Caki2 (cell line): ENCODE data around the gene SLC35G4. TPM values are rescaled to one million over a fixed set of nuclear protein-coding genes. Genes with fewer than 3 reads are reported as not detected.
"Not testable (repeated sequence)": the region's sequence is repeated elsewhere in the genome, so short reads cannot be mapped to it uniquely, and the experiment has no call there.

Source experiments
- DNase-seq: peaks from one replicate; pipeline ENCODE4 v3.0.0-alpha.2; 2015; ENCODE audit warnings: low read depth
- in situ Hi-C: cut with HindIII; loops from 2 replicates; pipeline ENCODE4 v1.10.0; 2016; ENCODE audit warnings: low sequenced_read_pairs, low pct_unique_long_range_greater_than_20kb, mixed read lengths
- total RNA-seq: library from RNA; depleted of rRNA; stranded (reverse); fragments of >200 nt; shearing (Covaris generic); gene quantifications from 2 replicates; pipeline ENCODE4 v1.2.3, GENCODE V29; 2014; ENCODE audit warnings: low replicate concordance; rRNA removed

The SLC35G4 gene
- not detected in 2 replicates for total RNA-seq

DNA sequence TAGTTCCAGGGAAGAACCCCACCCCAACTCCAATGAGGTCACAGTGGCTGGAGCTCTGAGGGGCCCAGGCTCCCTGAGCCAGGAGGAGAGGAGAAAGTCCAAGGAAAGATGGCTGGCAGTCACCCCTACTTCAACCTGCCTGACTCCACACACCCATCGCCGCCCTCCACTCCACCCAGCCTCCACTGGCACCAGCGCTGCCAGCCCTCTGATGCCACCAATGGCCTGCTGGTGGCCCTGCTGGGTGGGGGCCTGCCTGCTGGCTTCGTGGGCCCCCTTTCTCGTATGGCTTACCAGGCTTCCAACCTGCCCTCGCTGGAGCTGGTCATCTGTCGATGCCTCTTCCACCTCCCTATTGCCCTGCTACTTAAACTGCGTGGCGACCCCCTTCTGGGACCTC lies at the start of gene SLC35G4:
Gene SLC35G4, plus strand, starts transcription at position 109 of the 400 bp plus-strand sequence. Its CDS starts 0 bp downstream, at position 109.
- in situ Hi-C loops, DNase-seq: not testable (repeated sequence)

DNA sequence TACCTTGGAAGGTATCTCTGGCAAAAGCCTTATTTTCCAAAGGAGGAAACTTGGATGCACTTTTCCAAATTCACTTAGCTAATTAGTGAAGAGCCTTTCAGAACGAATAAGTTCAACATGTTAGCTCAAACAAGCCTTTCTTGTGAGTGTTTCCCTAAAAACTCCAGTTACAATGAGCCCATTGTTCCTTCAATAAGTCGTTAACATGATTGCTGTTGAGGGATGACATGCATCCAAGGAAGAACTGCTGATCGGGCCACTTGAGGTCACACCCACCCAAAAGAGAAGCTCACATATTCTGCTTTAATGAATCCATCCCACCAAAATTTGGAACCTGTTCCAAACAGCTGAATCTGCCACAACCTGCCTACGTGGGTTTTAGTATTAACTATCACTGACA lies 48.1 kb upstream of the SLC35G4 start:
- no peak for DNase-seq
- in situ Hi-C loops: no loop called here

DNA sequence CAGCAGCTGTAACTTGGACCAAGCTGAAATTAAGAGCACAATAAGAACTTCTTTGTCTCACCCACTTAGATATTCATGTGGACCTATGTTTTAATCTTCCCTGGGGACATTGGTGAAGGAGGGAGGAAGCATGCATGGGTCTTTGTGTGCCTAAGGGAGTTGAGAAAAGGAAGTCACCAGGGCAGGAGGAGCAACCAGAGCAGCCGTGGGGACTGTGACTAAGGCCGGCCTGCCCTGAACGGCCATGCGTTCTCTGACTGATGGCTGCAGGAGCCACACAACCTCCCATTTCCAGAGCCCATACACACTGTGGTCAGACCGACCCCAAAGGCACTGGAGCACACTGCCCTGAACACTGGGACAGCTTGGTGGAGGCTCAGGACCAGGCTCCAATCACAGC lies 43.7 kb upstream of the SLC35G4 start:
- in situ Hi-C loops: no loop called here

DNA sequence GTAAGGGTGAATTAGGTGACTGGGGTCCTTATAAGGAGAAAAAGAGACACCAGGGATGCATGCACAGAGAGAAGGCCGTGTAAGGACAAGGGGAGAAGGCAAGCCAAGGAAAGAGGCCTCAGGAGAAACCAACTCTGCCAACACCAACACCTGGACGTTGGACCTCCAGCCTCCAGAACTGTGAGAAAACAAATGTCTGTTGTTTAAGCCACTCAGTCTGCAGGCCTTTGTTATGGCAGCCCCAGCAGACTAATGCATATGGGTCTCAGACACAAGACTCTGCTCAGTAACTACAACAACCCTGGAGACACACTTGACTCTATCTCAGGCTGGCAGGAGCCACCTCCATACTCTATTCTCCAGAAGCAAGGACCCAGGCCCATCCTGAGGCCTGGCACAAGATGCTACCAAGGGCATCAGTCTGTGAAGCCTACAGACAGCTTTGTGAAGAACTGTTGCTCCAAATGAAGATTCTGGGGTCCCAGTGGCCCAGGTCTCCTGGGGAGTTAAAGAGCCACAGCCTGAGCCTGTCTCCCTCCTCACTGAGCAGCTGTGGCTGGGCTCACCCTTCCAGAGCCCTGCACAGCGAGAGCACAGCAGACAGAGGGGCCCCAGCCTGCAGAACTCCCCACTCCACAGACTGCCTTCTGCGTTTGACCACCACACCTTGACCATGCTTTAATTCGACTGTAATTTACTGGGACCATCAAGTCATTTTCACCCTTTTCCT lies 43.0 kb upstream of the SLC35G4 start:
- in situ Hi-C loops: no loop called here
- DNase-seq: no peak

More for the DNA sequence above, 43.7 kb upstream of the SLC35G4 start:
- DNase-seq: no peak

DNA sequence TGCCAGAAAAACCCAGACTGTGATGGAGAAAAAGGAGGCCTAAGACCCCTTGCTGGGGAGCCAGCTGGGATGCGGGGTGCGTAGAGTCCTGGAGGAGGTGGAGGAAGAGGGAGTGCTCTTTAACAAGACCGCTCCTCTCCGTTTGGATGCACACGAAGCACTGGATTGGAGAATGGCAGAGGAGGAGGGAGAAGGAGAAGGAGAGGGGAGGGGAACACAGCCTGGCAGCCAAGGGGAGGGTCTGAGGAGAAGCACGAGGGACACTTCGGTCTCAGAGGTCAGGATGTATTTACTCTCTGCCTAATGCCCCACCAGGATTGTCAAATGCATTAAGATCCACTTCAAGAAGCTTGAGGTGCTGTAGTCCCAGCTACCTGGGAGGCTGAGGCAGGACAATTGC lies 42.0 kb upstream of the SLC35G4 start:
- no peak for DNase-seq
- in situ Hi-C loops: no loop called here

DNA sequence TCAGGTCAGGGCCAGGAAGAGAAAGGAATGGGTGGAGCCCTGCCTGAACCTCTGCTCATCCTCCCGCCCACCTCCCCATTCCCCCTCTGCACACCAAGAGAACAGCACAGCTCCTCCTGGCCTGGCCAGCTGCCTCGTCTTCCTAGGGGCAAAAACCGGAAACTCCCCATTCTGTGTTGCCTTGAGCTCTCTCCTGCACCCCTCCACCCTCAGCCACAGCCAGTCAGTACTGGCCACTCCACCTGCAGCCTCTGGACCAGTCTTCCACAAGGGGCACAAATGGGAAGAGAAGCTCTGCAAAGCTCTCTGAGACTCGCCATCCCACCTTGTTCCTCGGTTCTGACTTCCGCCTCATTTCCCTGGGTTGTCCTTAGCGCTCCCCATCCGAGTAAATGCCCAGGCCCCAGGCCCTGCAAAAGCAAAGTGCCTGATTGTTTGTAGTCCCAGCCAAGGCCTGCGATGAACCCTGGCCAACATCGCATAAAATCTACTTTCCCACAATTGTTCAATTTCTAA lies 39.3 kb upstream of the SLC35G4 start:
- in situ Hi-C loops: no loop called here
- DNase-seq: no peak

DNA sequence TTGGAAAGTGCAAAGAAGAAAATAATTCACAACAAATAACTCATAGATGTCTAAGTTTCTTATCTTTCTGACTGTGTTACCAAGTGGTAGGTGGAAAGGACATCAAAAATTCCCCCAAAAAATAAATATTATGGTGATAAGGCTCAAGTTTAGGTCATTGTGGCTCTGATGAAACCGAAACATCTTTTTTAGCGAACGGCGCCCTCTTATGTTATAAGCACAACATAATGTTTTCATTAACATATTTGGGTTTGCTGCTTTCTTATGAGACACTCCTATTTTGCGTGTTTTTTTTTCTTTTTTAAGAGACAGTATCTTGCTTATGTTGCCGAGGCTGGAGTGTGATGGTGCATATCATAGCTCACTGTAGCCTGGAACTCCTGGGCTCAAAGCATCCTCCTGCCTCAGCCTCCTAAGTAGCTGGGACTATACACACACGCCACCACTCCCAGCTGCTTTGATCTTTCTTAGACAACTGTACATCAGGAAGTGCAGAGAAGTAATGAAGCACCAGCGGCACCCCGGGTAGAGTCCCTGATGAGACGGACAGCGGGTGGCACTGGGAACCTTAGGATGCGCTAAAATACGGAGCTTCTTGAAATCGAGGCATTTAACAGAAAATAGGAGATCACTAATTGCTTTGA lies 38.5 kb upstream of the SLC35G4 start:
- in situ Hi-C loops: no loop called here
- DNase-seq: no peak

DNA sequence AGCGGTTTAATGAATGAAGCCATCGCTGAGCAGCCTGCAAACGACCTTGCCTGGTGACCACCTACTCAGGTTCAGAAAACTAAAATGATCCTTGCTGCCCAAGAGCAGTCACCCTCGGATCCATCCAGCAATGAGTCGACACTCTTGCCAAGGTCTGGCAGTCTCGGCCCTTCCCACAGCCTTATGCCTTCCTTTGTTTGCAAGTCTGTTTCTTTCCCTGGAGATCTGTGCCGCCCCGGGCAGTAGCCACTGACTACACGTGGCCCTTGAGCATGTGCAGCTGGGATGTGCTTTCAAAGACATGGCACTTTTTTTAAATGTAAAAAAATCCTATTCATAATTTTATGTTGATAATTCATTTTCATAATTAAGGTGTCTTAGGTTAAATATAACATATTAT lies 37.2 kb upstream of the SLC35G4 start:
- in situ Hi-C loops: no loop called here
- DNase-seq: no peak

DNA sequence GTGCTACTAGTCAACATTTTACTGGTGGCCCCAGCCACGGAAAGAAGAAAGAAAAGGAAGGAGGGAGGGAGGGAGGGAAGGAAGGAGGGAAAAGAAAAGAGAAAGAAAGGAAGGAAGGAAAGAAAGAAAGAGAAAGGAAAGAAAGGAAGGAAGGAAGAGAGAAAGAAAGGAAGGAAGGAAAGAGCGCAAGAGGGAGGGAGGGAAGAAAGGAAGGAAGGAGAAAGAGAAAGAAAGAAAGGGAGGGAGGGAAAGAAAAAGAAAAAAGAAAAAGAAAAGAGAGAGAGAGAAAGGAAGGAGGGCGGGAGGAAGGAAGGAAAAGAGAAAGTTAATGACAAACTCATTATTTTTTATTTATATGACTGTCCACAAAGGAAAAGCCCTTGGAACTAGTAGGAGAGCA lies 34.9 kb upstream of the SLC35G4 start:
- DNase-seq: no peak
- in situ Hi-C loops: no loop called here

GRCh38 chr18:11577271-11578112 lies 31.9 kb upstream of the SLC35G4 start:
- in situ Hi-C loops: no loop called here
- DNase-seq: no peak

DNA sequence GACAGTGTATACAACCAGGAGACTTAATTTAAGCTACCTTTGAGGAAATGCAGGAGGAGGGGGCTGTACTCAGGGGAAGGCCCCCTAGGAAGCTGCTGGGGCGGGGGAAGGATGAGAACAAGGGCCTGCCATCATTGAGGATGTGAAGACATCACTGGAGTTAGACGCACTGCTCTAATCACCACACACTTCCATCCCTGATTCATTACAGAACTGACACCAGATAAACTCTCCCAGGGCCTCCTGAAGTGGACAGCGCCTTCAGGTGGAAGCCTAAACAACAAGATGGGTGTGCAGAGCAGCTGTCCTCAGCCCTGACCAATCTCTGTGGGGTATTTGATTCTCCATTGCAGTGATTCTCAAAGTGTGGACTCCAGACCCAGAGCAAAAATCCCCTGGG lies 30.6 kb upstream of the SLC35G4 start:
- DNase-seq: no peak
- in situ Hi-C loops: no loop called here

GRCh38 chr18:11579916-11580315 lies 29.5 kb upstream of the SLC35G4 start:
- no peak for DNase-seq
- in situ Hi-C loops: no loop called here

DNA sequence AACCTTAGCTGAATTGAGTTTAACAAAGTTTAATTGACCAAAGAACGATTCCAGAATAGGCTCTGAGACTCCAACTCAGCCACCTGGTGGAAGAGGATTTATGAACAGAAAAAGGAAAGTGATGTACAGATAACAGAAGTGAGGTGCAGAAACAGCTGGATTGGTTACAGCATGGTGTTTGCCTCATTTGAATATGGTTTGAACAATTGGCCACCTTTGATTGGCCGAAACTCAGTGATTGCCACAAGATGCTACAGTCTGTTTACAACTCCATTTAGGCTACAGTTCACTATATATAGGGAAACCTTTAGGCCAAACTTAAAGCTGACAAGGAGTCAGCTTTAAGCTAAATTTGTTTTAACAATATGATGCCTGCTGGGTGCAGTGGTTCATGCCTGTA lies 28.1 kb upstream of the SLC35G4 start:
- in situ Hi-C loops: no loop called here
- no peak for DNase-seq

- DNase-seq: no peak
- in situ Hi-C loops: no loop called here
These were observed 23.8 kb upstream of the SLC35G4 start for GRCh38 chr18:11585596-11585995.

DNA sequence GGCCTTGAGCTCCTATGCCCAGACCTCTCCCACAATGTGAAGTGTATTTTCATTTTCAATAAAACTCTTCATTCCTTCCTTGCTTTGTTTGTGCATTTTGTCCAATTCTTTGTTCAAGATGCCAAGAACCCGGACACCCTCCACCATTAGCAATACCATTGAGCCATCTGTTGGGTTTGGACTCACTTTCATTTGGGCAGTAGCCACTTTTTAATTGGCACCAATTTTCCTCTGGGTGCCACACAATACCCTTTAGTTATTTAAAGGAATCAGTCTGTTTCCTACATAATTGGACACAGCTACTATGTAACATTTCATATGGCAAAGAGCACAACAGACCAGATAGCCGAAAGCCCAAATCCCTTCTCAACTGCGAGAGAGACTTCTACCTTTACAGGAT lies 22.5 kb upstream of the SLC35G4 start:
- in situ Hi-C loops: no loop called here

GRCh38 chr18:11587432-11587831 lies 22.0 kb upstream of the SLC35G4 start:
- DNase-seq: no peak
- in situ Hi-C loops: no loop called here

More for the DNA sequence above, 22.5 kb upstream of the SLC35G4 start:
- no peak for DNase-seq

DNA sequence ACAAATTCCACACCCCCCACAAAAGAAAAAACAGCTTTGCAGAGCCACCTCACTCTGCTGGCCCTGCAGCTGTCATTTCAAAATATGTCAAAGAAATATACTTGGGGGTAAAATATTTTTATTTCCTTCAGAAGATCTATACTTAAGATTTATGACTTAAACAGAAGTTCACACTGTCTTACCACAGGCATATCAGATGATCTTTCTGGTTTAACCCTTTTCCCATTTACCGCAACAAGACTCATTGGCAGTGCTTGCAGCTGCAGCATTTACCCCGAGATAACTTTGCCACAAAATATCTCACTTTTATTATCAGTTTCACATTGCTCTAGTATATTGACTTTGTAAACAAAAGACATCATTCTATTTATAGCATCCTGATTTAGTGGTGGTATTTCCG lies 21.6 kb upstream of the SLC35G4 start:
- in situ Hi-C loops: no loop called here
- DNase-seq: no peak

DNA sequence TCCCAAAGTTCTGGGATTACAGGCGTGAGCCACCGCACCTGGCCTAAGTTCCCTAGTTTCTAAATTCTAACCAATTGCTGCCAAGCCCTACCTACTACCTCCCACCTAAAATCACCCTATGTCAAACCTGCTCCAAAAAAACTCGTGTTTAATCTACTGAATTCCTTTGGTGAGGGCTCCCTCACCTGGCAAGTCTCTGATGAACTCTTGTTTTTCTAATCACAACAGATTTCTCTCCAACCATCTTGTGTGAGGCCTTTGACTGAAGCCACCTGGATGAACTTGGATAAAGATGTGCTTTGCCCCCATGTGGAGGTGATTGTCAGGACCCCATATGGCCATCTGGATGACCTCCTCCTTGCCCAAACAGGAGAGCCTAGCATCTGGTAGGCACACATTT lies 17.4 kb upstream of the SLC35G4 start:
- in situ Hi-C loops: no loop called here
- DNase-seq: no peak

DNA sequence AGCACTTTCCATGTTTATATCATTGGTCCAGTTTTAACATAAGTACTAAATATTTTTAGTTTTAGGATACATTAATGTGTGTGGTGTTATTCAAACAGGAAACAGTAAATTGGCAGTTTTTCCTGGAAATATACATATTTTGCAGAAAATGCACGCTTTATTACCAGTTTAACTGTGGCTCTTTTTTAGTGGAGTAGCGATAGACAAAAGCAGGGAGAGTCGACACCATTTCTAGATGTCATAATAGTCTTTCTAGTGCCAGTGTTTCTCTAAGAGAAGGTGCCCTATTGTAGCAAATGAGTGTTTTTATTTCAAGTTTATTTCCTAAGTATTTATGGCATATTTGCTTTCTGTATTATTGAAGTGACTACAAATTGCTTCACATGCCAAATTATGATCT lies 9.1 kb upstream of the SLC35G4 start:
- DNase-seq: no peak
- in situ Hi-C loops: no loop called here
